GM12878 (cell line): ENCODE data around the gene PRKCI. TPM values are rescaled to one million over a fixed set of nuclear protein-coding genes. Genes with fewer than 3 reads are reported as not detected.
A peak's percentile ranks its signal among the peaks of the same experiment; 100 is the strongest.

Experiments
- CHD2 ChIP-seq: IDR thresholded peaks from 2 replicates; pipeline ENCODE4 v1.6.1; 2011; ENCODE audit warnings: low read depth, low read length, improper control_type of control experiment, borderline replicate concordance
- DPF2 ChIP-seq: fragments of 450-650 bp; IDR thresholded peaks from 2 replicates; pipeline ENCODE4 v1.6.1; 2017; ENCODE audit warnings: mild to moderate bottlenecking
- EP300 ChIP-seq, 2 experiments: fragments of 150-350 bp in 1 of 2; IDR thresholded peaks; 2 replicates each; pipeline ENCODE4 v1.6.1; 2011 to 2012; ENCODE audit warnings: low read depth in 2 of 2, low read length in 2 of 2, borderline replicate concordance in 1 of 2, improper control_type of control experiment in 1 of 2, inconsistent platforms in 1 of 2; ENCODE audit not compliant: control insufficient read depth in 1 of 2
- KAT2A ChIP-seq: conservative IDR thresholded peaks from 2 replicates; pipeline ENCODE4 v1.6.1; 2011; ENCODE audit warnings: low read depth, low read length; ENCODE audit not compliant: control insufficient read depth
- NBN ChIP-seq: fragments of 450-650 bp; IDR thresholded peaks from 2 replicates; pipeline ENCODE4 v1.6.1; 2016
- NR2C1 ChIP-seq: fragments of 450-650 bp; IDR thresholded peaks from 2 replicates; pipeline ENCODE4 v1.6.1; 2017; ENCODE audit warnings: antibody characterized with exemption, mild to moderate bottlenecking, moderate library complexity
- NR2F1 ChIP-seq: fragments of 450-650 bp; conservative IDR thresholded peaks from 2 replicates; pipeline ENCODE4 v1.6.1; 2017; ENCODE audit warnings: mild to moderate bottlenecking
- POLR2A ChIP-seq: IDR thresholded peaks from 2 replicates; pipeline ENCODE4 v1.6.1; 2011; ENCODE audit warnings: low read depth, mild to moderate bottlenecking, low read length
- REST ChIP-seq: IDR thresholded peaks from 2 replicates; pipeline ENCODE4 v1.6.1; 2012; ENCODE audit warnings: mild to moderate bottlenecking, low read depth, low read length
- SKIL ChIP-seq: fragments of 450-650 bp; IDR thresholded peaks from 2 replicates; pipeline ENCODE4 v1.6.1; 2017; ENCODE audit warnings: mild to moderate bottlenecking, low read depth, inconsistent platforms; ENCODE audit not compliant: poor library complexity, severe bottlenecking
- SMAD1 ChIP-seq: fragments of 450-650 bp; IDR thresholded peaks from 2 replicates; pipeline ENCODE4 v1.6.1; 2018; ENCODE audit warnings: mild to moderate bottlenecking, low read depth; ENCODE audit not compliant: partially characterized antibody
- SPI1 ChIP-seq: IDR thresholded peaks from 2 replicates; pipeline ENCODE4 v1.6.1; 2011; ENCODE audit warnings: low read depth, mild to moderate bottlenecking, low read length, moderate library complexity, borderline replicate concordance; ENCODE audit not compliant: insufficient read depth
- TCF3 ChIP-seq: IDR thresholded peaks from 2 replicates; pipeline ENCODE4 v1.6.1; 2012; ENCODE audit warnings: low read depth, mild to moderate bottlenecking, low read length, borderline replicate concordance; ENCODE audit not compliant: insufficient read depth
- YY1 ChIP-seq: IDR thresholded peaks from 2 replicates; pipeline ENCODE4 v1.6.1; 2011; ENCODE audit warnings: low read depth, mild to moderate bottlenecking, low read length
- polyA plus RNA-seq, 11 experiments: library from polyadenylated mRNA; depleted of rRNA in 4 of 11; unstranded in 6 of 11; stranded (reverse) in 5 of 11; fragments of >200 nt; fragmentation: Nextera tagmentation in 4 of 11; fragmentation: Illumina TruSeq in 1 of 11; extraction: Ambion mirVana in 4 of 11; extraction: Trizol in 1 of 11; gene quantifications; 1 replicate in 1 of 11; 2 replicates in 10 of 11; pipeline versions ENCODE4 v1.2.1 to v1.2.3, GENCODE V29; 2011 to 2016; ENCODE audit warnings: inconsistent platforms in 2 of 11, missing spikeins in 2 of 11, low read depth in 1 of 11
- total RNA-seq, 4 experiments: library from RNA; depleted of rRNA in 3 of 4; stranded (reverse); fragments of >200 nt in 3 of 4; fragmentation: Illumina TruSeq in 1 of 4; extraction: Trizol in 1 of 4; gene quantifications; 2 replicates each; pipeline versions ENCODE4 v1.2.1 to v1.2.3, GENCODE V29; 2013 to 2021

The PRKCI gene
- total and polyA plus RNA-seq, 10 of the 15 experiments (the other 5 are each of a cell fraction or from before 2014, with no cell fraction given) = 3.5 to 15.4 (median 11.8) TPM

- no peak for TF ChIP-seq REST
- no peak for TF ChIP-seq KAT2A
- TF ChIP-seq DPF2 = peak; percentile 85
- TF ChIP-seq EP300 (IDR thresholded peaks at IDR 0.05; ENCODE audit: borderline replicate concordance in 1 of 2, control insufficient read depth in 1 of 2, low read depth in 2 of 2, low read length in 2 of 2) = peak; percentile 44 to 52; a peak in 2 of 4 replicates
- peak; percentile 18 for TF ChIP-seq SKIL
- TF ChIP-seq NBN = no peak; the same call in 1 of the 2 replicates
- no peak for TF ChIP-seq TCF3
- no peak for TF ChIP-seq SMAD1
- no peak for TF ChIP-seq YY1
- no peak for TF ChIP-seq POLR2A
- TF ChIP-seq NR2C1 = no peak
- peak; percentile 93 for TF ChIP-seq NR2F1
- peak; percentile 52; the same call in 1 of the 2 replicates for TF ChIP-seq SPI1
- TF ChIP-seq CHD2 = 0 out of 2 replicates have a peak, but pooled peaks have one; percentile 34
- TF ChIP-seq, all 136 proteins: peak for 14
Observed at GRCh38 chr3:170331143-170331542, 108.9 kb downstream of the PRKCI start (continued).
